Testis (tissue), 2 donors: ENCODE measurements around the gene ANKS1B.

Source experiments
- CTCF ChIP-seq, 3 experiments: fragments of 450-650 bp in 2 of 3; fragments of 200-600 bp in 1 of 3; sonication (generic) in 1 of 3; IDR thresholded peaks; one replicate each; pipeline ENCODE4 v1.5.1; 2016 to 2019; ENCODE audit warnings: antibody characterized with exemption in 3 of 3, mild to moderate bottlenecking in 2 of 3, moderate library complexity in 1 of 3
- POLR2A ChIP-seq: fragments of 450-650 bp; IDR thresholded peaks from one replicate; pipeline ENCODE4 v1.6.1; 2017; ENCODE audit warnings: antibody characterized with exemption, mild to moderate bottlenecking, moderate library complexity

GRCh38 chr12:99151744-99152143 lies 833.0 kb downstream of the ANKS1B start:
- no peak for TF ChIP-seq CTCF (IDR thresholded peaks at IDR 0.05)
- TF ChIP-seq POLR2A: no peak
